Tibial nerve (tissue), 4 donors: ENCODE measurements around the gene CFAP20DC.

Source experiments
- EP300 ChIP-seq, 2 donors: sonication (generic); formaldehyde crosslinking; IDR thresholded peaks; one replicate each; pipeline ENCODE4 v1.6.1; 2017; ENCODE audit warnings: antibody characterized with exemption in 2 of 2, mild to moderate bottlenecking in 1 of 2
- POLR2A ChIP-seq, 2 donors: fragments of 450-650 bp; IDR thresholded peaks; one replicate each; pipeline ENCODE4 v1.6.1; 2017; ENCODE audit warnings: antibody characterized with exemption in 2 of 2, mild to moderate bottlenecking in 2 of 2, moderate library complexity in 2 of 2
- TF ChIP-seq, protein P1 (sequence below), 5 experiments: fragments of 200-600 bp in 3 of 5; fragments of 450-650 bp in 2 of 5; sonication (generic) in 3 of 5; IDR thresholded peaks; one replicate each; pipeline ENCODE4 v1.5.1; 2016 to 2019; ENCODE audit warnings: antibody characterized with exemption in 5 of 5, mild to moderate bottlenecking in 3 of 5, moderate library complexity in 2 of 5

GRCh38 chr3:58858126-58858525 is 191.7 kb downstream of the CFAP20DC start:
- TF ChIP-seq POLR2A (IDR thresholded peaks at IDR 0.05) (no peak), EP300 (IDR thresholded peaks at IDR 0.05) (no peak)
- TF ChIP-seq, protein P1, sequence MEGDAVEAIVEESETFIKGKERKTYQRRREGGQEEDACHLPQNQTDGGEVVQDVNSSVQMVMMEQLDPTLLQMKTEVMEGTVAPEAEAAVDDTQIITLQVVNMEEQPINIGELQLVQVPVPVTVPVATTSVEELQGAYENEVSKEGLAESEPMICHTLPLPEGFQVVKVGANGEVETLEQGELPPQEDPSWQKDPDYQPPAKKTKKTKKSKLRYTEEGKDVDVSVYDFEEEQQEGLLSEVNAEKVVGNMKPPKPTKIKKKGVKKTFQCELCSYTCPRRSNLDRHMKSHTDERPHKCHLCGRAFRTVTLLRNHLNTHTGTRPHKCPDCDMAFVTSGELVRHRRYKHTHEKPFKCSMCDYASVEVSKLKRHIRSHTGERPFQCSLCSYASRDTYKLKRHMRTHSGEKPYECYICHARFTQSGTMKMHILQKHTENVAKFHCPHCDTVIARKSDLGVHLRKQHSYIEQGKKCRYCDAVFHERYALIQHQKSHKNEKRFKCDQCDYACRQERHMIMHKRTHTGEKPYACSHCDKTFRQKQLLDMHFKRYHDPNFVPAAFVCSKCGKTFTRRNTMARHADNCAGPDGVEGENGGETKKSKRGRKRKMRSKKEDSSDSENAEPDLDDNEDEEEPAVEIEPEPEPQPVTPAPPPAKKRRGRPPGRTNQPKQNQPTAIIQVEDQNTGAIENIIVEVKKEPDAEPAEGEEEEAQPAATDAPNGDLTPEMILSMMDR (IDR thresholded peaks at IDR 0.05): no peak
